ENCODE data around the gene CBL.

CBL gene

GRCh38 chr11:119277660-119278059 is 71.5 kb downstream of the CBL start:
- no peak for DNase-seq

GRCh38 chr11:119282495-119282894 is 76.4 kb downstream of the CBL start:
- no peak for DNase-seq

- no peak for DNase-seq
Measured at GRCh38 chr11:119284344-119285157, 78.4 kb downstream of the CBL start.

GRCh38 chr11:119285431-119285830 is 79.3 kb downstream of the CBL start:
- no peak for DNase-seq

DNA sequence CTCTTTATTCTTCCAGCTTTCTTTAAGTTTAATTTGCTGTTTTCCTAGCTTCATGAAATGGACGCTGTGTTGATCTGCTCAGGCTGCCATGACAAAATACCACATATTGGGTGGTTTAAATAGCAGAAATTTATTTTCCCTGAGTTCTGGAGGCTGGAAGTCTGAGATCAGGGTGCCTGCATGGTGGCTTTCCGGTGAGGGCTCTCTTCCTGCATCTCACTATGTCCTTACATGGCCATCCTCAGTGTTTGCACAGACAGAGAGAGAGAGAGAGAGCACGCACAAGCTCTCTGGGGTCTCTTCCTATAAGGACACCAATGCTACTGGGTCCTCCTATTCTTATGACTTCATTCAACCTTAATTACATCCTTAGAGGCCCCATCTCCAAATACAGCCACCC is 82.1 kb downstream of the CBL start:
- no peak for DNase-seq

DNA sequence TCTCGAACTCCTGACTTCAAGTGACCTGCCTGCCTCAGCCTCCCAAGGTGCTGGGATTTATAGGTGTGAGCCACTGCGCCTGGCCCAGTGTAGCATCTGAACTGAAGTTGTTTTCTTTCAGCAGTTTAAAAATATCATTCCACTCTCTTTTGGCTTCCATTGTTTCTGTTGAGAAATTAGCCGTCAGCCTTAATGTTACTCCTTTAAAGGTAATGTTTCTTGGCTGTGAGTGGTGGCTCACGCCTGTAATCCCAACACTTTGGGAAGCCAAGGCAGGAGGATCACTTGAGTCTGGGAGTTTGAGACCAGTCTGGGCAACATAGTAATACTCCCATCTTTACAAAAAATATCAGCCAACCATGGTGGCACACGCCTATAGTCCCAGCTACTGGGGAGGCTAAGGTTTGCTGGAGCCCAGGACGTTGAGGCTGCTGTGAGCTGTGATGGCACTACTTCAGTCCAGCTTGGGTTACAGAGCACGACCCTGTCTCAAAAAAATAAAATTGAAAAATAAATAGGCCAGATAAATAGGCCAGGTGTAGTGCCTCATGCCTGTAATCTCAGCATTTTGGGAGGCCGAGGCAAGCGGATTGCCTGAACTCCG is 84.9 kb downstream of the CBL start:
- no peak for DNase-seq

GRCh38 chr11:119293461-119293860 is 87.3 kb downstream of the CBL start:
- DNase-seq: no peak

DNA sequence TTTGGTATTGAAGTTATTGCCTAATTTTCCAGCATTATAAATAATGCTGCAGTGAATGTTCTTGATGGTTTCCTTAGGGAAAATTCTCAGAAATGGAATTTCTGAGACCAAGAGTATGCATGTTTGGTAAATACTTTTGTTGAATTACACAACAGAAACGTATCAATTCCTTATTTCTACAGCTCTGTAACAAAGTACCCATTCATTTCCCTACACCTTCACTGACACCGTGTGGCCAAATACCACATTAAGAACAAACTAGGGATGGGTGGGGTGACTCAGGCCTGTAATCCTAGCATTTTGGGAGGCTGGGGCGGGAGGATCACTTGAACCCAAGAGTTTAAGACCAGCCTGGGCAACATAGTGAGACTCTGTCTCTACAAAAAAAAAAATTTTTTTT is 89.0 kb downstream of the CBL start:
- no peak for DNase-seq

GRCh38 chr11:119297938-119298337 is 91.8 kb downstream of the CBL start:
- no peak for DNase-seq

- no peak for DNase-seq
Measured at GRCh38 chr11:119298726-119299125, 92.6 kb downstream of the CBL start.

DNA sequence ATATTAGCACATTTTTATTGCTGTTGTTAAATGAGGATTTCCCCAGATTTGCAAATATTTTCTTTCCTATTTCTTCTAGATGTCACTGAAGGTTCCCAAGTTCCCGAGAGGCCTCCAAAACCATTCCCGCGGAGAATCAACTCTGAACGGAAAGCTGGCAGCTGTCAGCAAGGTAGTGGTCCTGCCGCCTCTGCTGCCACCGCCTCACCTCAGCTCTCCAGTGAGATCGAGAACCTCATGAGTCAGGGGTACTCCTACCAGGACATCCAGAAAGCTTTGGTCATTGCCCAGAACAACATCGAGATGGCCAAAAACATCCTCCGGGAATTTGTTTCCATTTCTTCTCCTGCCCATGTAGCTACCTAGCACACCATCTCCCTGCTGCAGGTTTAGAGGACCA is 93.3 kb downstream of the CBL start:
- no peak for DNase-seq

DNA sequence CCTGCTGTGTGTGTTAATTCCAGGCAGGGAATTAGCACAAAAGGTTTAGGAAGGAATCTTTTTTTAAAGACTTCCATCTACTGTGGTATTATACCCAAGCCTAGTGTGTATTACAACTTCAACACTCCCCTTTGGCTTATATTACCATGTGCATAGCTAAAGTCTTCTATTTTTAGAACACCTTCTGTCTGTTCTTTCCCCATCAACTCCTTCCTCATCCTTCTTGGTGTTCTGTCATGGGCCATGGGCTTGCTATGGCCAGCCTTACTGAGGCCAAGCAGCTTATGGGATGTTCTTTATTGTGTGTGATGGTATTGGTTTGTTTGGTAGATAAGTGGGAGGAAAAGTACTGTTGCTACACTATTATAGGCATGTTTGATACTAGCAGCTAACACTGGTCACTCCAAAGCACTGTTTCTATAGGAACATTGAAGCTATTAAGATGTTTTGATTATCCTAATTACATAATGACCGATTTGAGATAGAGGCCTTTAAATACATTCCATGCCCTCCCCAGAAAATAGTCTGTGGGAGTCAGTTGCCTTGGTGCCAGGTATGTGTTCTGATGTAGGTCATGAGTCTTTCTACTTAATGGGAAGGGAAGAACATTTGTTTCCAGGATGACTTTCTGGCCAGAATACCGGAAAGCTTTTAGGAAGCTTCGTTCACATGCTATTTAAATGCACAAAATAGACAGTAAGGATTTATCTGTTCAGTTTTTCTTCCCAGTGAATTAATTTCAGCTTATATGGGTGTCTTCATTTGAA is 94.2 kb downstream of the CBL start:
- DNase-seq: no peak

- no peak for DNase-seq
Measured at GRCh38 chr11:119303227-119303718, 97.1 kb downstream of the CBL start.

DNA sequence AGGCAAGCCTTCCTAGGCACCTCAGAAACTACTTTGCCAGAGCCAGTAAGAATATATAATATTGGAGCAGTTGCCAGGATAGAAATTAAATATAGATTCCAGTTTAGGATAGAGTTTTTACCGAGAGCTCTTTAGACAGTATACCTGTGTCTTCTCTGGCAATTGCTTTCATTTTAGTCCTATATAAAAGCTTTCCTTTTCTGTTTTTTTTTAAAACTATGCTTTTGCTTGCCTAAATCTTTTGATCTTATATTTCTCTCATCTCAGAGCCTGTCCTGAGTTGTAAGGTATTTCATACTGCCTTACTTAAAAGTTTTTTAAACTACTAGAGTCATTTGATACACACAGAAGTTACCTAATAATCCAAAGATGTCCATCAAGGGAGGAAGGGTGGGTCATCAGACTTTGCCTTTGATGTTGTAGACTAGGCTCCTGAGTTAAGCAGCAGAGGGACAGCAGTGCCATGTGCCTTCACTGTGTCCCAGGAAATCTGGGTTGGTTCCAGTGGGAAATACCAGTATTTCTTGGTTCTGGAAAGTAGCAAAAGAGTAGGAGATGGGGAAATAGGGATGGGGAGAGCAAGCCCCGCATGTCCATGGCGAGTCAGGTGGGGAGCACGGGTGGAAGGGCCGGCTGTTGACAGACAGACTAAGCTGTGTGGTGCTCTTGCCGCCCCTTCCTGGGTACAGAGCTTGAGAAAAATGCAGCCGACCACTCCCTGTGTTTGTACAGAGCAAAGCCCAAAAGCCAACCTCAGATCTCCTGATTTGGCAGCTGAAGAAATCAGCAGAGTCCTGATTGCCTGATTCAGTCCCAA is 99.6 kb downstream of the CBL start:
- DNase-seq: no peak

DNA sequence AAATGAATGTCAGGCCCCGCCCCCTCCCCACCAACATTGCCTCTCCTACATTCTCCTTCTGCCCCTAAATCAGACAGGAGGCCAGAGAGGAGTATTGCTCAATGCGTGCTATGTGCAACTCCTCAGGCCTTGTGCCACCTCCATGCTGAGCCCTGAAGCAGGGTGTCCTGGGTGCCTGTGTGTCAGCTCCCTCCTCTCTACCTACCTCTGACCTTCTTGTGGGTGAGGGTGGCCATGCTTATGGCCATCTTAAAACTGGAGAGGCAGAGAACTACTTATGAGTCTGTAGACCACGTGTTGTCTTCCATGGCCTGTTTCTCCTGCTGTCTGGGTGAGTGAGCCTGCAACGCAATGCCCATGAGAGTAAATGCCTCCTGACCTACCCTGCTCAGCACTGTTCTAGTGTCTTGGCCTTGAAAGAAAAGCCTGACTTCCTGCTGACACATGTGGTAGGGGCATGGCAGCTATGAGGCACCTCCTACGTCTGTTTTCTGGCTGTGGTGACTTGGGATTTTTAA is 100.3 kb downstream of the CBL start:
- no peak for DNase-seq

GRCh38 chr11:119307219-119307618 is 101.1 kb downstream of the CBL start:
- no peak for DNase-seq

DNA sequence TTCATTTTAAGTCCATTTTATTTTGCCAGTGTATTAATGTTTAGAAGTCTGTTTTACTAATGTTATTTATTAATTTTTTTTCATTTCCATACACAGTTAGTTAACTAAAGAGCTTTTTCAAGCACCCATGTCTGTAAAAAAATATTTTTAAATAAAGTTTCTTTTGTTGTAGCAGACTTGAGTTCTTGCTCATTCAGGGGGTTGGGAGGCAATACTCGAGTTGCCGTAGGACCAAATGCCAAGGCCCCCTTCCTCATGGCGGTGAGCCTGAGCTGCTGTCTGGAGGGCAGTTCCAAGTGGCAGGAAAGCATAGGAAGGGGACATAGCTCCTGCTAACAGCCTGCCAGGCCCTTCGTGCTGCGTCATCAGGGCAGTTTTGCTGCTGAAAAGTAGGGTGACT is 101.8 kb downstream of the CBL start:
- no peak for DNase-seq

GRCh38 chr11:119309411-119309810 is 103.3 kb downstream of the CBL start:
- DNase-seq: no peak

GRCh38 chr11:119309953-119310681 is 104.0 kb downstream of the CBL start:
- no peak for DNase-seq

DNA sequence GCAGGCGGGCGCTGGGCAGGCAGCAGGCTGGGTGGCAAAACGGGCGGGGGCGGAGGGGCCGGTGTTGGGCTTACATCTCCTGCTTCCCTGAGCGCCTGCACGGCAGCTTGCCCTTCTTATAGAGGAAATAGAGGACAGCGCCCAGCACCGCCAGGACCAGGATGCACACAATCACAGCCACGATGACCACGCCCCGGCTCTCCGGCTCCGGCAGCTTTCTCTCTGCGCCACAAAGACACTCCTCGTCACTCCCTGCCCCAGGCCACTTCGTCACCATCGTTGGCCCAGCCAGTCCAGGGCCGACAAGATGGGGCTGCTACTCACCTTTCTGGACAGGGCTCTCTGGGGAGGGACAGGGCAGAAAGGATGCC is 104.5 kb downstream of the CBL start:
- DNase-seq: no peak

- no peak for DNase-seq
Measured at GRCh38 chr11:119314726-119315125, 108.6 kb downstream of the CBL start.

Measured in SHP77 treated with DMSO at 0.1 percent for 48 hours (cell line).